Islet of Langerhans (tissue), 1 donor: ENCODE data around the gene USP35.

ENCODE experiments used
- FAIRE-seq: peaks from one replicate; lab custom pipeline; 2011; peaks lifted over from hg19 to GRCh38; lab: Jason Lieb, UNC

The USP35 gene

GRCh38 chr11:78188286-78189173 lies at the start of gene USP35, which contains the start of gene KCTD21:
TSS of gene USP35 (plus strand) at chr11:78188919. CDS start at chr11:78196246, 7,327 bp downstream.
TSS of gene KCTD21 (minus strand) at chr11:78188626. CDS start at chr11:78174554, 14,072 bp downstream.
- no peak for FAIRE-seq

- no peak for FAIRE-seq
These were observed 49.0 kb upstream of the USP35 start, which contains the start of gene ALG8 for GRCh38 chr11:78139422-78140391. TSS of gene ALG8 (minus strand) at chr11:78139626. CDS start at chr11:78139588, 38 bp downstream.

GRCh38 chr11:78140392-78141077 lies 48.2 kb upstream of the USP35 start:
- no peak for FAIRE-seq

- FAIRE-seq = no peak
These were observed 43.2 kb upstream of the USP35 start for GRCh38 chr11:78145511-78146025.

- FAIRE-seq = no peak
These were observed 40.9 kb upstream of the USP35 start for GRCh38 chr11:78147807-78148206.

- FAIRE-seq = no peak
These were observed 39.1 kb upstream of the USP35 start for GRCh38 chr11:78149646-78150045.

- FAIRE-seq = no peak
These were observed 38.4 kb upstream of the USP35 start for GRCh38 chr11:78150346-78150745.

- FAIRE-seq = no peak
These were observed 38.0 kb upstream of the USP35 start for GRCh38 chr11:78150754-78151153.

- no peak for FAIRE-seq
These were observed 36.9 kb upstream of the USP35 start for GRCh38 chr11:78151804-78152203.

GRCh38 chr11:78156127-78156844 lies 32.4 kb upstream of the USP35 start:
- no peak for FAIRE-seq

- no peak for FAIRE-seq
These were observed 29.6 kb upstream of the USP35 start for GRCh38 chr11:78158987-78159652.

GRCh38 chr11:78160557-78160956 lies 28.2 kb upstream of the USP35 start:
- FAIRE-seq = no peak

- no peak for FAIRE-seq
These were observed 27.4 kb upstream of the USP35 start for GRCh38 chr11:78161346-78161745.

- no peak for FAIRE-seq
These were observed 26.8 kb upstream of the USP35 start for GRCh38 chr11:78161962-78162371.

- no peak for FAIRE-seq
These were observed 24.9 kb upstream of the USP35 start for GRCh38 chr11:78163828-78164227.

GRCh38 chr11:78164471-78164870 lies 24.2 kb upstream of the USP35 start:
- FAIRE-seq = no peak

- FAIRE-seq = no peak
These were observed 21.8 kb upstream of the USP35 start for GRCh38 chr11:78166855-78167469.

GRCh38 chr11:78168539-78169477 lies 19.9 kb upstream of the USP35 start:
- no peak for FAIRE-seq

- FAIRE-seq = no peak
These were observed 18.3 kb upstream of the USP35 start for GRCh38 chr11:78170413-78170812.
